Neural cell (in vitro differentiated cells): Measurements from ENCODE around the gene TMEM187. TPM values are rescaled to one million over a fixed set of nuclear protein-coding genes. Genes with fewer than 3 reads are reported as not detected.

Experiments used
- H2AFZ ChIP-seq: fragments of 200-600, 300-800 bp; sonication (generic), shearing (Covaris generic); 2 replicates; pipeline ENCODE4 v1.6.0; 2014; ENCODE audit warnings: low read depth, mild to moderate bottlenecking, antibody characterized with exemption, low read length, moderate library complexity
- H3F3A ChIP-seq: fragments of 200-600 bp; shearing (Covaris generic); 2 replicates; pipeline ENCODE4 v1.6.1; 2016; ENCODE audit warnings: mild to moderate bottlenecking, moderate library complexity, mixed read lengths, antibody characterized with exemption, low read length; ENCODE audit not compliant: insufficient read depth, poor library complexity, severe bottlenecking
- H3K27ac ChIP-seq: fragments of 200-600, 300-800 bp; sonication (generic), shearing (Covaris generic); 2 replicates; pipeline ENCODE4 v1.5.1; 2014; ENCODE audit warnings: mild to moderate bottlenecking, low read length, moderate library complexity
- H3K27me3 ChIP-seq: fragments of 300-800, 200-600 bp; sonication (generic), shearing (Covaris generic); 2 replicates; pipeline ENCODE4 v1.6.0; 2014; ENCODE audit warnings: mild to moderate bottlenecking, low read depth, low read length, moderate library complexity; ENCODE audit not compliant: insufficient read depth
- H3K36me3 ChIP-seq: fragments of 300-800, 200-600 bp; sonication (generic), shearing (Covaris generic); 2 replicates; pipeline ENCODE4 v1.5.1; 2014; ENCODE audit warnings: mild to moderate bottlenecking, antibody characterized with exemption, low read length, moderate library complexity; ENCODE audit not compliant: insufficient read depth
- H3K4me2 ChIP-seq: fragments of 300-800, 200-600 bp; sonication (generic), shearing (Covaris generic); 2 replicates; pipeline ENCODE4 v1.6.0; 2014; ENCODE audit warnings: mild to moderate bottlenecking, low read length
- H3K4me3 ChIP-seq: fragments of 300-800, 200-600 bp; sonication (generic), shearing (Covaris generic); 2 replicates; pipeline ENCODE4 v1.5.1; 2014; ENCODE audit warnings: mild to moderate bottlenecking, low read length, moderate library complexity
- H3K79me2 ChIP-seq: fragments of 200-600 bp; shearing (Covaris generic); replicated peaks from 2 replicates; pipeline ENCODE4 v1.6.0; 2014; ENCODE audit warnings: mild to moderate bottlenecking, low read length, moderate library complexity; ENCODE audit not compliant: insufficient read depth
- H3K9ac ChIP-seq: fragments of 300-800, 200-600 bp; sonication (generic), shearing (Covaris generic); 2 replicates; pipeline ENCODE4 v1.6.1; 2016; ENCODE audit warnings: mild to moderate bottlenecking, low read length, mixed read lengths
- H3K9me2 ChIP-seq: fragments of 200-600 bp; shearing (Covaris generic); 2 replicates; pipeline ENCODE4 v1.6.1; 2016; ENCODE audit warnings: mild to moderate bottlenecking, low read length, mixed read lengths; ENCODE audit not compliant: insufficient read depth
- H3K9me3 ChIP-seq: fragments of 200-600, 300-800 bp; sonication (generic), shearing (Covaris generic); 2 replicates; pipeline ENCODE4 v1.6.1; 2016; ENCODE audit warnings: mild to moderate bottlenecking, mixed run types, low read length, moderate library complexity, mixed read lengths
- H4K20me1 ChIP-seq: fragments of 200-600 bp; shearing (Covaris generic); 2 replicates; pipeline ENCODE4 v1.6.1; 2016; ENCODE audit warnings: mild to moderate bottlenecking, mixed run types; ENCODE audit not compliant: insufficient read depth
- EP300 ChIP-seq: fragments of 450-650 bp; conservative IDR thresholded peaks from 2 replicates; pipeline ENCODE4 v1.6.1; 2014; ENCODE audit warnings: antibody characterized with exemption, mild to moderate bottlenecking, moderate library complexity; ENCODE audit not compliant: poor library complexity, severe bottlenecking
- EZH2 ChIP-seq: fragments of 200-600, 300-800 bp; shearing (Covaris generic), sonication (generic); IDR thresholded peaks from 2 replicates; pipeline ENCODE4 v1.6.1; 2014; ENCODE audit warnings: antibody characterized with exemption, low read length, borderline replicate concordance, mild to moderate bottlenecking; ENCODE audit not compliant: insufficient read depth, poor library complexity, severe bottlenecking
- MXI1 ChIP-seq: fragments of 450-650 bp; conservative IDR thresholded peaks from 2 replicates; pipeline ENCODE4 v1.6.1; 2014; ENCODE audit warnings: antibody characterized with exemption, mild to moderate bottlenecking; ENCODE audit not compliant: poor library complexity, severe bottlenecking
- POLR2AphosphoS5 ChIP-seq: IDR thresholded peaks from 2 replicates; pipeline ENCODE4 v1.6.1; 2012
- RAD21 ChIP-seq: fragments of 450-650 bp; conservative IDR thresholded peaks from 2 replicates; pipeline ENCODE4 v1.6.1; 2014; ENCODE audit warnings: antibody characterized with exemption, mild to moderate bottlenecking, moderate library complexity
- REST ChIP-seq: IDR thresholded peaks from 2 replicates; pipeline ENCODE4 v1.6.1; 2012; ENCODE audit warnings: borderline replicate concordance
- SMC3 ChIP-seq: fragments of 450-650 bp; conservative IDR thresholded peaks from 2 replicates; pipeline ENCODE4 v1.6.1; 2014; ENCODE audit warnings: antibody characterized with exemption, mild to moderate bottlenecking, moderate library complexity; ENCODE audit not compliant: poor library complexity
- TAF1 ChIP-seq: IDR thresholded peaks from 2 replicates; pipeline ENCODE4 v1.6.1; 2012; ENCODE audit warnings: low read depth
- polyA plus RNA-seq: library from polyadenylated mRNA; depleted of rRNA; stranded (reverse); fragments of >200 nt; gene quantifications from 2 replicates; pipeline ENCODE4 v1.2.3, GENCODE V29; 2014
- TF ChIP-seq, protein P1 (sequence below): fragments of 450-650 bp; IDR thresholded peaks from 2 replicates; pipeline ENCODE4 v1.5.1; 2014; ENCODE audit warnings: antibody characterized with exemption, mild to moderate bottlenecking, moderate library complexity; ENCODE audit not compliant: poor library complexity, severe bottlenecking

The TMEM187 gene
- polyA plus RNA-seq, 1 donor from 2014 or later: 5.2 TPM

DNA sequence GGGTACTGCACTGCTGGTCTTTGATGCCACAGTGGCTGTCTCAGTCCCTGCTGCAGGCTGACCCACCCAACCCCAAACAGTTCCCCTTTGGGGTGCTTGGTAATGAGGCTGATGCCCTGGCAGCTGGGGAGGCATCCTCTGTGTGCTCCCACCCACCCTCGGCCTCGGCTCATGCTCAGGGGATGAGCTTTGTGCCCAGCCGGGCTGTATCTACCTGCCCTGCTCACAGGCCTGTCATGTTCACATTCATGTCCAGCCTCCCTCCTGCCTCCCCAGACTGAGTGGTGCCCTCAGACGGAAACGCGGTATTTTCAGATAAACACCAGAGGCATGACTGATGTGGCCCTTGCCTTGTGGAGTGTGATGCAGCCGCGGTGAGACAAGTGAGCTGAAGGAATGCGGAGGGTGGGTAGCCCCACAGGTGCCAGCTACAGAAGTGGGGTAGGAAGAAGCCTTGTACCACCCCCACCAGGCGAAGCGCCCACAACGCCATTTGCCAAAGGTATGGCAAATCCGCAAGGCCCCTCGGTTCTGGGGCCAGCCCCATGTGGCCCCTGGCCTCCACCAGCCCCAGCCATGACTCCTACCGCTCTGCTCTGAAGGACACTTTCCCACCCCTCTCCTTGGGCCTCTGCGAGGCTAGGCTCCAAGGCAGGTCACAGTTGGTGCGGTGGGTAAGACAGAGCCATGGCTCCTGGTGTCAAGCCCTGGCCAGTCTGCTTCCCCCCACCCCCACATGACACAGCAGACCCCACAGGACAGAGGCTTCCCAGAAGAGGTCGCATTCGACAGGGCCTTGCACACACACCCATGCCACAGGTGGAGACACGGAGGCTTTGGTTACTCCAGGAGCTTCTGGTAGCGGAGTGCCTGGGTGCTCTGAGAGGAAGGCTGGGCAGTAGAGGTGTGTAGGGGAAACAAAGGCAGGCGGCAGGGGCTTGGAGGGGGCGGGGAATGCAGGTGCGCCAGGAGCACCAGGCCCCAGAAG, 26.3 kb upstream of the TMEM187 start:
- Histone ChIP-seq H3K27ac (no peak overlapping the region), H2AFZ (no peak overlapping the region), H3K27me3 (no peaks in the 10 kb centered on the region), H4K20me1 (no peaks in the 10 kb centered on the region), H3K9me3 (no peaks in the 10 kb centered on the region), H3F3A (no peaks in the 10 kb centered on the region), H3K9me2 (no peaks in the 10 kb centered on the region), H3K36me3 (no peaks in the 10 kb centered on the region), H3K9ac (no peak overlapping the region), H3K4me3 (no peak overlapping the region), H3K4me2 (no peak overlapping the region), H3K79me2 (no peaks in the 10 kb centered on the region)
- TF ChIP-seq, protein P1, sequence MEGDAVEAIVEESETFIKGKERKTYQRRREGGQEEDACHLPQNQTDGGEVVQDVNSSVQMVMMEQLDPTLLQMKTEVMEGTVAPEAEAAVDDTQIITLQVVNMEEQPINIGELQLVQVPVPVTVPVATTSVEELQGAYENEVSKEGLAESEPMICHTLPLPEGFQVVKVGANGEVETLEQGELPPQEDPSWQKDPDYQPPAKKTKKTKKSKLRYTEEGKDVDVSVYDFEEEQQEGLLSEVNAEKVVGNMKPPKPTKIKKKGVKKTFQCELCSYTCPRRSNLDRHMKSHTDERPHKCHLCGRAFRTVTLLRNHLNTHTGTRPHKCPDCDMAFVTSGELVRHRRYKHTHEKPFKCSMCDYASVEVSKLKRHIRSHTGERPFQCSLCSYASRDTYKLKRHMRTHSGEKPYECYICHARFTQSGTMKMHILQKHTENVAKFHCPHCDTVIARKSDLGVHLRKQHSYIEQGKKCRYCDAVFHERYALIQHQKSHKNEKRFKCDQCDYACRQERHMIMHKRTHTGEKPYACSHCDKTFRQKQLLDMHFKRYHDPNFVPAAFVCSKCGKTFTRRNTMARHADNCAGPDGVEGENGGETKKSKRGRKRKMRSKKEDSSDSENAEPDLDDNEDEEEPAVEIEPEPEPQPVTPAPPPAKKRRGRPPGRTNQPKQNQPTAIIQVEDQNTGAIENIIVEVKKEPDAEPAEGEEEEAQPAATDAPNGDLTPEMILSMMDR: no peak
- no peak for TF ChIP-seq SMC3
- TF ChIP-seq TAF1: no peak
- TF ChIP-seq POLR2AphosphoS5: no peak
- TF ChIP-seq EP300: no peak
- no peak for TF ChIP-seq REST
- no peak for TF ChIP-seq EZH2
- no peak for TF ChIP-seq MXI1
- TF ChIP-seq RAD21: no peak

- H3K9ac ChIP-seq: no peak overlapping the region
- H3K27me3 ChIP-seq: no peaks in the 10 kb centered on the region
- H3K36me3 ChIP-seq: no peaks in the 10 kb centered on the region
- H3K4me3 ChIP-seq: no peak overlapping the region
- H3K9me3 ChIP-seq: no peaks in the 10 kb centered on the region
- no peaks in the 10 kb centered on the region for H3F3A ChIP-seq
- no peak overlapping the region for H3K27ac ChIP-seq
- no peaks in the 10 kb centered on the region for H3K9me2 ChIP-seq
- no peak overlapping the region for H2AFZ ChIP-seq
- H3K79me2 ChIP-seq: no peaks in the 10 kb centered on the region
- TF ChIP-seq TAF1 (no peak), EP300 (no peak), EZH2 (no peak), POLR2AphosphoS5 (no peak), REST (no peak), MXI1 (no peak), SMC3 (peak; percentile 79), RAD21 (peak; percentile 70)
- TF ChIP-seq, protein P1: peak; percentile 80
- H4K20me1 ChIP-seq: no peaks in the 10 kb centered on the region
- H3K4me2 ChIP-seq: no peak overlapping the region
Observed at GRCh38 chrX:153947009-153947769, 25.4 kb upstream of the TMEM187 start.
